Cardiac muscle cell (in vitro differentiated cells and primary cell): ENCODE data around the gene MYO1C. TPM values are rescaled to one million over a fixed set of nuclear protein-coding genes. Genes with fewer than 3 reads are reported as not detected.
"Not testable (repeated sequence)": the region's sequence is repeated elsewhere in the genome, so short reads cannot be mapped to it uniquely, and the experiment has no call there.

Experiments used
- DNase-seq, 2 donors: peaks; one replicate each; pipeline versions ENCODE4 v3.0.0 to v3.0.0-alpha.2; 2010 to 2017; ENCODE audit warnings: low read depth in 1 of 2, low spot score in 1 of 2
- H3K27ac ChIP-seq: fragments of 200-600 bp; sonication (generic); 2 replicates; pipeline ENCODE4 v1.5.1; 2016
- H3K27me3 ChIP-seq: fragments of 200-600 bp; sonication (generic); 2 replicates; pipeline ENCODE4 v1.6.0; 2016; ENCODE audit warnings: control low read depth
- H3K36me3 ChIP-seq: fragments of 200-600 bp; sonication (generic); 2 replicates; pipeline ENCODE4 v1.5.1; 2016; ENCODE audit warnings: control low read depth
- H3K4me1 ChIP-seq: fragments of 200-600 bp; sonication (generic); 2 replicates; pipeline ENCODE4 v1.8.1; 2017; ENCODE audit warnings: low read depth, mild to moderate bottlenecking, mixed run types
- H3K4me3 ChIP-seq: fragments of 200-600 bp; sonication (generic); 2 replicates; pipeline ENCODE4 v1.5.1; 2016; ENCODE audit warnings: mild to moderate bottlenecking
- H3K9me3 ChIP-seq: fragments of 200-600 bp; sonication (generic); 2 replicates; pipeline ENCODE4 v1.5.1; 2017; ENCODE audit warnings: low read depth, mild to moderate bottlenecking, control low read depth
- polyA plus RNA-seq: library from polyadenylated mRNA; unstranded; fragments of >200 nt; fragmentation: Nextera tagmentation; extraction: Ambion mirVana; gene quantifications from 2 replicates; pipeline ENCODE4 v1.2.1, GENCODE V29; 2016
- total RNA-seq: library from RNA; depleted of rRNA; stranded (reverse); fragments of >200 nt; gene quantifications from 2 replicates; pipeline ENCODE4 v1.2.3, GENCODE V29; 2016
- TF ChIP-seq, protein P1 (sequence below): IDR thresholded peaks from 2 replicates; pipeline ENCODE4 v1.5.1; 2012; ENCODE audit warnings: low read depth, mild to moderate bottlenecking, low read length

Gene MYO1C
- total and polyA plus RNA-seq, 2 experiments from 2014 or later, result 34.1 to 63.9 TPM

- Histone ChIP-seq H3K36me3 (no peaks in the 10 kb centered on the region), H3K4me3 (no peak overlapping the region), H3K27ac (no peak overlapping the region), H3K4me1 (no peaks in the 10 kb centered on the region), H3K27me3 (no peaks in the 10 kb centered on the region), H3K9me3 (no peaks in the 10 kb centered on the region)
- TF ChIP-seq, protein P1, sequence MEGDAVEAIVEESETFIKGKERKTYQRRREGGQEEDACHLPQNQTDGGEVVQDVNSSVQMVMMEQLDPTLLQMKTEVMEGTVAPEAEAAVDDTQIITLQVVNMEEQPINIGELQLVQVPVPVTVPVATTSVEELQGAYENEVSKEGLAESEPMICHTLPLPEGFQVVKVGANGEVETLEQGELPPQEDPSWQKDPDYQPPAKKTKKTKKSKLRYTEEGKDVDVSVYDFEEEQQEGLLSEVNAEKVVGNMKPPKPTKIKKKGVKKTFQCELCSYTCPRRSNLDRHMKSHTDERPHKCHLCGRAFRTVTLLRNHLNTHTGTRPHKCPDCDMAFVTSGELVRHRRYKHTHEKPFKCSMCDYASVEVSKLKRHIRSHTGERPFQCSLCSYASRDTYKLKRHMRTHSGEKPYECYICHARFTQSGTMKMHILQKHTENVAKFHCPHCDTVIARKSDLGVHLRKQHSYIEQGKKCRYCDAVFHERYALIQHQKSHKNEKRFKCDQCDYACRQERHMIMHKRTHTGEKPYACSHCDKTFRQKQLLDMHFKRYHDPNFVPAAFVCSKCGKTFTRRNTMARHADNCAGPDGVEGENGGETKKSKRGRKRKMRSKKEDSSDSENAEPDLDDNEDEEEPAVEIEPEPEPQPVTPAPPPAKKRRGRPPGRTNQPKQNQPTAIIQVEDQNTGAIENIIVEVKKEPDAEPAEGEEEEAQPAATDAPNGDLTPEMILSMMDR, result no peak
- no peak for DNase-seq
Measured at GRCh38 chr17:1461198-1461944, 31.1 kb downstream of the MYO1C start.

DNA sequence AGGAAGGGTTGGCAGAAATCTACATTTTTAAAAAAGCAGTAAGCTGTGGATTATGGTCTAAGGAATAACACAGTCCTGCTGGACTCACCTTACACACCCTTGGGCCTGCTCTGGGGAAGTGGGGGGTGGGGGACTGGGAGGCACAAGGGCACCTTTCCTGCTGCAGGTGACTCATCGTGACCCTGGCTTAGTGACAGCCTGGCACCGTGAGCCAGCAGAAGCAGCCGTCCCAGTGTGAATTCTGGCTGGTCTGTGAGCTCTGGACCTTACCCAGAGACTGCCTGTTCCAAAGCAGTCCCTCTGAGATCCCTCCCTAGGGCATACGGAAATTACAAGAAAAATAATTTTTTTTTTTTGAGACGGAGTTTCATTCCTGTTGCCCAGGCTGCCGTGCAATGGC lies 32.3 kb downstream of the MYO1C start:
- Histone ChIP-seq H3K27ac (no peak overlapping the region), H3K4me1 (no peaks in the 10 kb centered on the region), H3K27me3 (no peaks in the 10 kb centered on the region), H3K9me3 (no peaks in the 10 kb centered on the region), H3K4me3 (no peak overlapping the region), H3K36me3 (no peaks in the 10 kb centered on the region)
- TF ChIP-seq, protein P1, result no peak
- DNase-seq, result no peak

- H3K36me3 ChIP-seq, result no peaks in the 10 kb centered on the region
- H3K4me1 ChIP-seq, result peaks cover 4% of the 10 kb centered on the region
- TF ChIP-seq, protein P1, result no peak
- peak within 1 kb of the TSS; percentile 95 for H3K27ac ChIP-seq
- peak within 1 kb of the TSS; percentile 84 for H3K4me3 ChIP-seq
- no peaks in the 10 kb centered on the region for H3K27me3 ChIP-seq
- H3K9me3 ChIP-seq, result no peaks in the 10 kb centered on the region
- DNase-seq, result peak; percentile 98
Measured at GRCh38 chr17:1455797-1456599, 36.5 kb downstream of the MYO1C start, which contains the start of gene CRK. Gene CRK, minus strand, starts transcription at chr17:1456232. Its CDS starts 115 bp downstream, at chr17:1456117.

DNA sequence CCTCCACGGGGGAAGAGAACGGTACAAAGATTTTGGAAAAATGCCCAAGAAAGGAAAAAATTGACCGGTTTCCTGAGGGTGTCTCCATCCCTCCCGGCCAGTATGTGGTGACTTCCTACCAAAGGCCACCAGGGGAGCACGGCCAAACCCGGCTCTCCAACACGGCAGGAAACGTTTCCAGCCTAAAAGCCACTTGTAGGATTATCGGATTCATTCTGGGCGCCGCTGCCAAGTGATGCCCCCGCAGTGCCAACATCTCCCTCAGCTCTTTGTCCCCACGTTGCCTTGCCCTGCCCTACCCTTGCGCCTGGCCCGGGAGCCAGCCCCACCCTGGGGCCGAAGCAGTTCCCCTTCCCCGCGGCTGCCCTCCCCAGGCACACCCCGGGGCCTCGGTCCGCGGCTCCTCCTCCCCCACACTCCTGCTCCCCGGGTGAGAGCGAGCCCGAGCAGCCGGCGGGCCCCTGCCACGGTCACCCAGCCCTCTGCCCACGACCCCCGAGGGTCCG lies 37.1 kb downstream of the MYO1C start:
- Histone ChIP-seq H3K9me3 (no peaks in the 10 kb centered on the region), H3K4me3 (peak overlapping the region; percentile 84), H3K27ac (peak overlapping the region; percentile 95), H3K4me1 (peaks cover 4% of the 10 kb centered on the region), H3K27me3 (no peaks in the 10 kb centered on the region), H3K36me3 (no peaks in the 10 kb centered on the region)
- DNase-seq, result peak; percentile 78
- TF ChIP-seq, protein P1, result peak; percentile 59

GRCh38 chr17:1454541-1454940 lies 37.9 kb downstream of the MYO1C start:
- no peaks in the 10 kb centered on the region for H3K9me3 ChIP-seq
- TF ChIP-seq, protein P1, result no peak
- H3K27ac ChIP-seq, result no peak overlapping the region
- no peak for DNase-seq
- peaks cover 4% of the 10 kb centered on the region for H3K4me1 ChIP-seq
- no peaks in the 10 kb centered on the region for H3K36me3 ChIP-seq
- peak overlapping the region; percentile 84 for H3K4me3 ChIP-seq
- no peaks in the 10 kb centered on the region for H3K27me3 ChIP-seq

DNA sequence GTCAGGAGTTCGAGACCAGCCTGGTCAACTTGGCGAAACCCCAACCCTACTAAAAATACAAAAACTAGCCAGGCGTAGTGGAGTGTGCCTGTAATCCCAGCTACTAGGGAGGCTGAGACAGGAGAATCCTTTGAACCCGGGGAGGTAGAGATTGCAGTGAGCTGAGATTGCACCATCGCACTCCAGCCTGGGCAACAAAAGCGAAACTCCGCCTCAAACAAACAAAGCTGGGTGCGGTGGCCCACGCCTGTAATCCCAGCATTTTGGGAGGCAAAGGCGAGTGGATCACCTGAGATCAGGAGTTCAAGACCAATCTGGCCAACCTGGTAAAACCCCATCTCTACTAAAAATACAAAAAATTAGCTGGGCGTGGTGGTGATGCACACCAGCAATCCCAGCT lies 38.8 kb downstream of the MYO1C start:
- H3K4me3 ChIP-seq, H3K27ac ChIP-seq, H3K9me3 ChIP-seq, H3K27me3 ChIP-seq, DNase-seq, H3K4me1 ChIP-seq, H3K36me3 ChIP-seq: not testable (repeated sequence)
